B cell (primary cell): Measurements from ENCODE around the gene NUAK1. TPM values are rescaled to one million over a fixed set of nuclear protein-coding genes. Genes with fewer than 3 reads are reported as not detected.

ENCODE experiments used
- ATAC-seq: fragments of 200-7000 bp; cut with Tn5 transposase; one replicate; pipeline ENCODE4 v1.10.0; 2021; ENCODE audit warnings: low read depth, mild to moderate bottlenecking, moderate number of reproducible peaks, moderate library complexity
- CTCF ChIA-PET: fragments of 350-600 bp; sonication (Branson Sonifier 250); formaldehyde crosslinking; loops from one replicate; lab custom pipeline; 2021; ENCODE audit warnings: antibody characterized with exemption, inconsistent platforms; lab: Charles Lee
- POLR2A ChIA-PET: fragments of 350-600 bp; sonication (Branson Sonifier 250); formaldehyde crosslinking; loops from one replicate; lab custom pipeline; 2021; ENCODE audit warnings: antibody characterized with exemption; lab: Charles Lee
- DNase-seq: peaks from one replicate; pipeline ENCODE4 v3.0.0; 2013
- H2AFZ ChIP-seq: 2 replicates; pipeline ENCODE4 v1.6.1; 2012; ENCODE audit warnings: mild to moderate bottlenecking, low read depth, low read length; ENCODE audit not compliant: insufficient read depth, poor library complexity, severe bottlenecking
- H3K27ac ChIP-seq, 2 donors: 1 replicate in 1 of 2; 2 replicates in 1 of 2; pipeline ENCODE4 v1.5.1; 2012 to 2013; ENCODE audit warnings: low read length in 2 of 2, mild to moderate bottlenecking in 2 of 2, moderate library complexity in 1 of 2
- H3K27me3 ChIP-seq, 4 experiments: fragments of 200-600 bp in 1 of 4; sonication (generic) in 1 of 4; replicated peaks in 1 of 4; 1 replicate in 2 of 4; 2 replicates in 2 of 4; pipeline versions ENCODE4 v1.6.1 to v1.7.0; 2013 to 2016; ENCODE audit warnings: low read length in 3 of 4, mild to moderate bottlenecking in 2 of 4, mixed read lengths in 1 of 4, moderate library complexity in 1 of 4; ENCODE audit not compliant: insufficient read depth in 4 of 4, control insufficient read depth in 3 of 4; ENCODE audit errors: control extremely low read depth in 1 of 4
- H3K36me3 ChIP-seq, 2 experiments: replicated peaks in 1 of 2; 1 replicate in 1 of 2; 2 replicates in 1 of 2; pipeline versions ENCODE4 v1.6.1 to v1.7.1; 2013; ENCODE audit warnings: low read length in 1 of 2; ENCODE audit not compliant: insufficient read depth in 2 of 2, control insufficient read depth in 1 of 2; ENCODE audit errors: control extremely low read depth in 1 of 2, extremely low read depth in 1 of 2
- H3K4me1 ChIP-seq, 2 donors: fragments of 200-600 bp in 1 of 2; sonication (generic) in 1 of 2; 1 replicate in 1 of 2; 2 replicates in 1 of 2; pipeline versions ENCODE4 v1.5.1 to v1.6.1; 2013 to 2017; ENCODE audit warnings: low read length in 2 of 2; ENCODE audit not compliant: control insufficient read depth in 2 of 2, insufficient read depth in 2 of 2
- H3K4me2 ChIP-seq: replicated peaks from 2 replicates; pipeline ENCODE3; 2012; ENCODE audit warnings: mild to moderate bottlenecking, low read depth, low read length; ENCODE audit not compliant: poor library complexity, severe bottlenecking
- H3K4me3 ChIP-seq, 5 experiments: fragments of 200-600 bp in 1 of 5; sonication (generic) in 1 of 5; 1 replicate in 3 of 5; 2 replicates in 2 of 5; pipeline versions ENCODE4 v1.5.1 to v1.7.0; 2011 to 2016; ENCODE audit warnings: low read length in 4 of 5, mild to moderate bottlenecking in 4 of 5, low read depth in 2 of 5, control low read depth in 1 of 5, moderate library complexity in 1 of 5; ENCODE audit not compliant: insufficient read depth in 1 of 5; ENCODE audit errors: control extremely low read depth in 1 of 5, extremely low read depth in 1 of 5
- H3K79me2 ChIP-seq: fragments of 200-600 bp; sonication (generic); one replicate; pipeline ENCODE4 v1.6.0; 2016; ENCODE audit warnings: low read length; ENCODE audit not compliant: control insufficient read depth, insufficient read depth
- H3K9ac ChIP-seq: fragments of 200-600 bp; sonication (generic); 2 replicates; pipeline ENCODE4 v1.6.1; 2017; ENCODE audit warnings: mild to moderate bottlenecking, low read length, moderate library complexity
- H3K9me3 ChIP-seq, 3 donors: one replicate each; pipeline versions ENCODE4 v1.6.1 to v1.7.1; 2013; ENCODE audit warnings: low read length in 2 of 3; ENCODE audit not compliant: control insufficient read depth in 2 of 3, insufficient read depth in 1 of 3; ENCODE audit errors: control extremely low read depth in 1 of 3
- H4K20me1 ChIP-seq: 2 replicates; pipeline ENCODE4 v1.6.0; 2012; ENCODE audit warnings: mild to moderate bottlenecking, low read length; ENCODE audit not compliant: insufficient read depth, control insufficient read depth, poor library complexity, severe bottlenecking
- H3K27ac Mint-ChIP-seq: one replicate; pipeline ENCODE4 v1.8.0; 2021; ENCODE audit warnings: mixed read lengths
- H3K27me3 Mint-ChIP-seq: one replicate; pipeline ENCODE4 v1.8.0; 2021; ENCODE audit warnings: mixed read lengths
- H3K4me1 Mint-ChIP-seq: one replicate; pipeline ENCODE4 v1.8.0; 2021; ENCODE audit warnings: mixed read lengths
- H3K4me3 Mint-ChIP-seq: one replicate; pipeline ENCODE4 v1.8.0; 2021; ENCODE audit warnings: mixed read lengths
- H3K9me3 Mint-ChIP-seq: one replicate; pipeline ENCODE4 v1.8.0; 2022; ENCODE audit warnings: mixed read lengths; ENCODE audit not compliant: insufficient read depth
- EZH2 ChIP-seq: IDR thresholded peaks from 2 replicates; pipeline ENCODE4 v1.6.1; 2012; ENCODE audit warnings: borderline replicate concordance, low read depth, mild to moderate bottlenecking, moderate library complexity, low read length; ENCODE audit not compliant: insufficient read depth, poor library complexity, severe bottlenecking
- WGBS: methylation state at CpG from one replicate; pipeline ENCODE4 v1.1.5; 2013; ENCODE audit warnings: missing lambda C conversion rate; ENCODE audit not compliant: insufficient coverage; 5-methylcytosine and 5-hydroxymethylcytosine counted together
- intact Hi-C: fragments of 100-400 bp; cut with micrococcal nuclease; formaldehyde crosslinking; loops from one replicate; pipeline ENCODE4 v1.10.0; 2022
- polyA plus RNA-seq: library from polyadenylated mRNA; depleted of rRNA; stranded (reverse); fragments of >200 nt; gene quantifications from 2 replicates; pipeline ENCODE4 v1.2.3, GENCODE V29; 2012
- total RNA-seq, 2 donors: library from RNA; stranded (reverse); fragments of 120-200 nt in 1 of 2; gene quantifications; 1 replicate in 1 of 2; 2 replicates in 1 of 2; pipeline versions ENCODE4 v1.2.3 to v1.2.4, GENCODE V29; 2013 to 2022
- TF ChIP-seq, protein P1 (sequence below): fragments of 200-600 bp; IDR thresholded peaks from one replicate; pipeline ENCODE4 v1.8.0; 2022; ENCODE audit warnings: antibody characterized with exemption, mild to moderate bottlenecking

Gene NUAK1
- total and polyA plus RNA-seq, 2 donors (not counting 1 experiment from before 2014, with no cell fraction given) = not detected

DNA sequence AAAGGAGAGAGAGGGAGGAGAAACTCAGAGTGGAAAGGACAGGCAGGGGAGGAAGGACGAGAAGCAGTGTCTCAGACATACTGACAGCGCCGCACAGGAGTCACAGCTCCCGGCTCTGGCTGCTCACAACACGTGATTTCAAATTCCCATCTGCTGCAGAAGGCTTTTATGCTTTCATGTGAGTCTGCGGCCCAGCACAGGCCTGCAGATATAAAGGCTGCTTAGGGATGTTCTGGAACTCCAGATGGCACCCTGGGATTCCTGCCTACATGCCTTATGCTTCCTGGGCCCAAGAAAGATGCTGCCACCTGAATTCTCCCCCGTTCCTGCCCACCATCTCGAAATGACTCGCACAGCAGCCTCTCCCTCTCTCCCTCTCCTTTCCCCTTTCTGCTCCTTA is 89.6 kb downstream of the NUAK1 start:
- H3K27me3 ChIP-seq = no peaks in the 10 kb centered on the region
- no peak overlapping the region for H3K27ac ChIP-seq
- POLR2A ChIA-PET = no interaction called here
- no peaks in the 10 kb centered on the region for H3K9me3 ChIP-seq
- DNase-seq (no peak), ATAC-seq (no peak)
- Mint-ChIP-seq H3K27ac (no peak overlapping the region), H3K9me3 (no peaks in the 10 kb centered on the region), H3K27me3 (peaks cover 32% of the 10 kb centered on the region), H3K4me1 (no peaks in the 10 kb centered on the region), H3K4me3 (no peak overlapping the region)
- H4K20me1 ChIP-seq = no peaks in the 10 kb centered on the region
- H3K4me2 ChIP-seq = no peak overlapping the region
- intact Hi-C loops = no loop called here
- H3K4me1 ChIP-seq = no peaks in the 10 kb centered on the region
- CTCF ChIA-PET = no interaction called here
- 90% methylated on average over 9 of the region's 9 CpGs for WGBS
- TF ChIP-seq, protein P1, sequence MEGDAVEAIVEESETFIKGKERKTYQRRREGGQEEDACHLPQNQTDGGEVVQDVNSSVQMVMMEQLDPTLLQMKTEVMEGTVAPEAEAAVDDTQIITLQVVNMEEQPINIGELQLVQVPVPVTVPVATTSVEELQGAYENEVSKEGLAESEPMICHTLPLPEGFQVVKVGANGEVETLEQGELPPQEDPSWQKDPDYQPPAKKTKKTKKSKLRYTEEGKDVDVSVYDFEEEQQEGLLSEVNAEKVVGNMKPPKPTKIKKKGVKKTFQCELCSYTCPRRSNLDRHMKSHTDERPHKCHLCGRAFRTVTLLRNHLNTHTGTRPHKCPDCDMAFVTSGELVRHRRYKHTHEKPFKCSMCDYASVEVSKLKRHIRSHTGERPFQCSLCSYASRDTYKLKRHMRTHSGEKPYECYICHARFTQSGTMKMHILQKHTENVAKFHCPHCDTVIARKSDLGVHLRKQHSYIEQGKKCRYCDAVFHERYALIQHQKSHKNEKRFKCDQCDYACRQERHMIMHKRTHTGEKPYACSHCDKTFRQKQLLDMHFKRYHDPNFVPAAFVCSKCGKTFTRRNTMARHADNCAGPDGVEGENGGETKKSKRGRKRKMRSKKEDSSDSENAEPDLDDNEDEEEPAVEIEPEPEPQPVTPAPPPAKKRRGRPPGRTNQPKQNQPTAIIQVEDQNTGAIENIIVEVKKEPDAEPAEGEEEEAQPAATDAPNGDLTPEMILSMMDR = no peak
- no peak for TF ChIP-seq EZH2
- no peak overlapping the region for H3K4me3 ChIP-seq
- H2AFZ ChIP-seq = no peak overlapping the region
- H3K36me3 ChIP-seq = no peaks in the 10 kb centered on the region
- H3K9ac ChIP-seq = no peak overlapping the region
- H3K79me2 ChIP-seq = no peaks in the 10 kb centered on the region

- Histone ChIP-seq H3K9me3 (no peaks in the 10 kb centered on the region), H3K4me3 (no peak overlapping the region), H3K4me1 (no peaks in the 10 kb centered on the region), H2AFZ (no peak overlapping the region), H3K36me3 (no peaks in the 10 kb centered on the region), H3K4me2 (no peak overlapping the region), H3K79me2 (no peaks in the 10 kb centered on the region), H3K27me3 (no peaks in the 10 kb centered on the region), H3K9ac (no peak overlapping the region), H4K20me1 (no peaks in the 10 kb centered on the region), H3K27ac (no peak overlapping the region)
- Mint-ChIP-seq H3K9me3 (no peaks in the 10 kb centered on the region), H3K4me3 (no peak overlapping the region), H3K27ac (no peak overlapping the region), H3K4me1 (no peaks in the 10 kb centered on the region), H3K27me3 (peaks cover 32% of the 10 kb centered on the region)
- 75% methylated on average over 3 of the region's 6 CpGs for WGBS
- intact Hi-C loops = no loop called here
- DNase-seq = no peak
- CTCF ChIA-PET = no interaction called here
- POLR2A ChIA-PET = no interaction called here
- ATAC-seq = no peak
- no peak for TF ChIP-seq EZH2
- TF ChIP-seq, protein P1 = no peak
These were observed 90.1 kb downstream of the NUAK1 start for GRCh38 chr12:106048676-106049075.
